Mesothelial cell of epicardium (in vitro differentiated cells): ENCODE results near the gene PRRT1. TPM values are rescaled to one million over a fixed set of nuclear protein-coding genes. Genes with fewer than 3 reads are reported as not detected.
A peak's percentile ranks its signal among the peaks of the same experiment; 100 is the strongest.
"Not testable (repeated sequence)": the region's sequence is repeated elsewhere in the genome, so short reads cannot be mapped to it uniquely, and the experiment has no call there.

Experiments
- DNase-seq, 2 experiments: peaks; one replicate each; pipeline ENCODE4 v3.0.0; 2021; ENCODE audit warnings: low spot score in 2 of 2; ENCODE audit not compliant: unreplicated experiment in 2 of 2
- H3K27ac Mint-ChIP-seq: 2 replicates; pipeline ENCODE4 v1.8.0; 2021; ENCODE audit warnings: mixed read lengths
- H3K27me3 Mint-ChIP-seq: 2 replicates; pipeline ENCODE4 v1.8.0; 2021; ENCODE audit warnings: low read depth, mixed read lengths
- H3K36me3 Mint-ChIP-seq: 2 replicates; pipeline ENCODE4 v1.8.0; 2021; ENCODE audit warnings: mixed read lengths
- H3K4me1 Mint-ChIP-seq: 2 replicates; pipeline ENCODE4 v1.8.0; 2021; ENCODE audit warnings: mixed read lengths
- H3K4me3 Mint-ChIP-seq: 2 replicates; pipeline ENCODE4 v1.8.0; 2021; ENCODE audit warnings: mild to moderate bottlenecking, moderate library complexity, mixed read lengths
- H3K9me3 Mint-ChIP-seq: 2 replicates; pipeline ENCODE4 v1.8.0; 2021; ENCODE audit warnings: mixed read lengths
- total RNA-seq: library from RNA; stranded (reverse); gene quantifications from 3 replicates; pipeline ENCODE4 v1.2.1, GENCODE V29; 2021
- TF ChIP-seq, protein P1 (sequence below): fragments of 200-600 bp; sonication (generic); IDR thresholded peaks from one replicate; pipeline ENCODE4 v1.5.0; 2021; ENCODE audit warnings: antibody characterized with exemption; ENCODE audit not compliant: unreplicated experiment

Gene PRRT1
- total RNA-seq, 1 donor from 2014 or later = 3.0 TPM

DNA sequence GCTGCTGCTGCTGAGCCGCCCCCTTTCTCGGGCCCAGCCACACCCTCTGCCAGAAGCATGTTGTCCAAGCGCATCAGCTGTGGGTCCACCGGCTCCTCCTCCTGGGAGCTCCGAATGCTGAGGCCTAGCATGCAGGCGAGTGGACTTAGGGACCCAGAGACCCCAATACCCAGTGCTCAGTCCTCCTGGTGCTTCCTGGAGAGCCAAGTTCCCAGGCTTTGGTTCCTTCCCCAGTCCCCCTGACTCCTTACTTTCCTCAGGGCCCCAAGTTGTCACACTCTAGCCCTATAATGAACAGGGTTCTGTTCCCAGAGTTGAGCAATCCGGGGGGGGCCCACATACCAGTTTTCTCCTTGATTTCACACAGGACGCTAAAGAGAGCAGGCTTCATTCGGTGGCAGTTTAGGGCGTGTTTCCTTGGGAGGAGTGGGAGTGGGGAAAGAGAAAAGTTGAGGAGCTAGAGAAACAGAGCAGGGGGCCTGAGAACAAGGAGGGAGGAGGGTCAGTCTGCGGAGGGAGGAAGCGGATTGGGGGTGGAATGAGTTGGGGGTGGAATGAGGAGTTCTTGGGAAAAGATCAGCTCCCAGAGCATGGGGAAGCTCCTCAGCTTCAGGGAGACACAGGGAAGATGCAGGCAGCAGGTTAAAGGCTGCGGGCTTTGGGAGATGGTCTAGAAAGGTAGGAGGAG, 36.8 kb upstream of the PRRT1 start:
- peak overlapping the region; percentile 86 for H3K4me3 Mint-ChIP-seq
- H3K9me3 Mint-ChIP-seq = no peaks in the 10 kb centered on the region
- H3K4me1 Mint-ChIP-seq = peaks cover 69% of the 10 kb centered on the region
- H3K36me3 Mint-ChIP-seq = peaks cover 17% of the 10 kb centered on the region
- TF ChIP-seq, protein P1, sequence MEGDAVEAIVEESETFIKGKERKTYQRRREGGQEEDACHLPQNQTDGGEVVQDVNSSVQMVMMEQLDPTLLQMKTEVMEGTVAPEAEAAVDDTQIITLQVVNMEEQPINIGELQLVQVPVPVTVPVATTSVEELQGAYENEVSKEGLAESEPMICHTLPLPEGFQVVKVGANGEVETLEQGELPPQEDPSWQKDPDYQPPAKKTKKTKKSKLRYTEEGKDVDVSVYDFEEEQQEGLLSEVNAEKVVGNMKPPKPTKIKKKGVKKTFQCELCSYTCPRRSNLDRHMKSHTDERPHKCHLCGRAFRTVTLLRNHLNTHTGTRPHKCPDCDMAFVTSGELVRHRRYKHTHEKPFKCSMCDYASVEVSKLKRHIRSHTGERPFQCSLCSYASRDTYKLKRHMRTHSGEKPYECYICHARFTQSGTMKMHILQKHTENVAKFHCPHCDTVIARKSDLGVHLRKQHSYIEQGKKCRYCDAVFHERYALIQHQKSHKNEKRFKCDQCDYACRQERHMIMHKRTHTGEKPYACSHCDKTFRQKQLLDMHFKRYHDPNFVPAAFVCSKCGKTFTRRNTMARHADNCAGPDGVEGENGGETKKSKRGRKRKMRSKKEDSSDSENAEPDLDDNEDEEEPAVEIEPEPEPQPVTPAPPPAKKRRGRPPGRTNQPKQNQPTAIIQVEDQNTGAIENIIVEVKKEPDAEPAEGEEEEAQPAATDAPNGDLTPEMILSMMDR = no peak
- peak overlapping the region; percentile 97 for H3K27ac Mint-ChIP-seq
- no peak for DNase-seq
- H3K27me3 Mint-ChIP-seq = no peaks in the 10 kb centered on the region

DNA sequence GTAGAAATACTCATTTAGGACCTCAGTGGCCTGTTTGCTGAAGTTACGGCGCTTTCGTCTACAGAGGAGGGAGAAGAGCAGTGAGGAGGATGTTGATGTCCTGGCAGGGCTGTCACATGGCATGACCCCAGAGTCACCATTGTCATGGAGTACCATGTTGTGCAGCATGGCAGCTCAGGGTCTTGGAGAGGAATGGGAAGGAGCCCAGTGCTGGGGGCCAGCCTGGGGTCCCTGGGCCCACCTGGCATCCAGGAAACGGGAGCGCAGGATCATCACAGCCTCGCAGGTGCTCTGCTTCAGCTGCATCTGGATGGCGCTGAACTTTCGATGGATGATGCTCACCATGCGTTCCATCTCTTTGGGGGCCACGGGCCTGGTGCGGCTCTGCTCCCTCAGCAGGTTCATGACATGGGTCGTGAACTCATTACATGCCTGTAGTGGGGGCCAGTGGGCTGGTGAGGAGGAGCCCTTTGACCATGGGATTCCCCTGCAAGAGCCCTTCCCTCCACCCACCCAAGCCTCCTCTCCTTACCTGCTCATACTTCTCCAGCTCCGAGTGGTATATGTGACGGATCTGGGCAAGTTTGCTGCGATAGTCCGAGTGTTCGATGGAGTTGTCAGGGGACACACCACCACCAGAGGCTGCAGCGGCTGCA, 36.1 kb upstream of the PRRT1 start:
- H3K4me1 Mint-ChIP-seq = peaks cover 66% of the 10 kb centered on the region
- not testable (repeated sequence) for H3K27me3 Mint-ChIP-seq, H3K9me3 Mint-ChIP-seq, DNase-seq
- peak overlapping the region; percentile 86 for H3K4me3 Mint-ChIP-seq
- H3K36me3 Mint-ChIP-seq = peaks cover 17% of the 10 kb centered on the region
- H3K27ac Mint-ChIP-seq = peak overlapping the region; percentile 97

DNA sequence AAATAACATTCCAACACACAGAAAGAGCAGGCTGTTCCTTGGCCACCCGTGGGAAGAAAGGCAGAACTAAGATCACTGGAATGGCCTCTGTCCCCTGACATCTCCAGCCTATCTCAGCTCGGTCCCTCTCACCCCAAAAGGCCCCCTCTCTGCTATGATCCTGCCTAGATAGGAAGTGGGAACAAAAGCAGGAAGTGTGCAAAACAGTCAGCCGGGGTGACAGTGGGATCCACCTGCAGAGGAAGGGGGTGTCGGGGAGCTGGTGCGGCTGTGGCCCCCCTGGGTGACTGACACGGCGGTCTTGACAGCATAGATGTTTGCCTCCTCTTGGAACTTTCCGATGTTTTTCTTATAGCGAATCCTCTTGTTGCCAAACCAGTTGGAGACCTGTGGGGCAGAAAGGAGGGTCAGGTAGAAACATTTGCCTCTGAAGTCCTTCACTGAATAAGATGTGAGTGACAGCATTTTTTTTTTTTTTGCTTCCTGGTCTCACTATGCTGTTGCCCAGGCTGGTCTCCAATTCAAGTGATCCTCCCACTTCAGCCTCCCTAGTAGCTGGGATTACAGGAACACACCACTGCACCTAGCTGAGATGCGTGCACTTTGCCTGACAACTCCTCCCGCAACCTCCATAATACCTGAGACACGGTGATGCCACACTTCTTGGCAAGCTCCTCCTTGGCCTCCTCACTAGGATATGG, 35.4 kb upstream of the PRRT1 start:
- Mint-ChIP-seq H3K27ac (peak overlapping the region; percentile 93), H3K27me3 (no peaks in the 10 kb centered on the region), H3K4me1 (peaks cover 59% of the 10 kb centered on the region), H3K36me3 (peaks cover 20% of the 10 kb centered on the region), H3K9me3 (no peaks in the 10 kb centered on the region), H3K4me3 (peak overlapping the region; percentile 22)
- DNase-seq = no peak
- TF ChIP-seq, protein P1 = no peak

DNA sequence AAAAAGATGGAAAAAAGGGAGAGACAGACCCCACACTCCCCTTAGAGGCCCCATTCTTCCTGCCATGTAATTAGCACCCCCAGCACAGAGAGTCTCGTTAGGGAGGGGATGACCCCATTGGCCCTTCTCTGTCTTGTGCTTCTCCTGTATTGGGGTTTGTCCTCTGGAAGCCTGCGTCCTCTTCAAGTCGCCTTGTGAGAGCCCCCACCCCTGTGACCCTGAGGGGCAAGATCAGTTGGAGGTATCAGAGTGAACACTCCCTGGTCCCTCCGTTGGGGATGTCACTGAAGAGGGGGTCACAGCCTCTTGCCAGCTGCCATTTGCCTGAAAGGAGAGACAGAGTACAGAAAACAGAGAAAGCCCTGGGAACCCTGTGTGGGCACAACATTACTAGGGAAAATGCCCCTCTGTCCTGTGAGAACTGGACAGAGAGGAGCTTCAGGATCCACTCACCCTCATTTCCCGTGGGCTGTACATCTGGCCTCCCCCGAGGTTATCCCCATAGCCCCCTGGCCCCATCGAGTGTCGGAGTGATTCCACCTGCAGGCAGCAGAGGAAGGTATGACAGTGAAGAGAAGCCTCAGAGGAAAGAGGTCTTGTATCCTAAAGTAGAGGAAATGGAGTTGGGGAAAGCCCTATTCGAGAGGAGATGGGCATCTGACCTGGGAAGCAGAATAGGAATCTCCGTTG, 34.6 kb upstream of the PRRT1 start:
- H3K27ac Mint-ChIP-seq = peak overlapping the region; percentile 93
- H3K36me3 Mint-ChIP-seq = peaks cover 20% of the 10 kb centered on the region
- H3K4me3 Mint-ChIP-seq = peak overlapping the region; percentile 41

DNA sequence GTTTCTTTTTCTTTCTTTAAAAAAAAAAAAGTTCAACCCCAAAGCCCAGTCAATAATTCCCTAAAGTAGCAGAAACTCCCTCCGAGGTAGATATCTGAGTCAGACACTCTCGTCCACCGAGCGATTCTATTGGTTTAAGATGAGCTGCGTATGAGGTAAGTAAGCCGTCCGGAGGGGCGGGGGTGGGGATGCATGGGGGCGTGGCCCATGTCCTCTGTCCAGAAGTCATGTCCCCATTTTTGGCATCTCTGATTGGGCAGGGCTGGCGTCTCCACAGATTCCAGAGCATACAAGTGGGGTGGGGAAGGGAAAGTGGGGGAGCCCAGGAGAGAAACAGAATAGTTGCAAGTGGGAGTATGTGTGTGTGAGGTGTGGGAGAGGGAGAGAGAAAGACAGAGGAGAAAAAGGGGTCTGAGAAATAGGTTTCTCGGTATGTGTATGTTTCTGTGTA, 34.0 kb upstream of the PRRT1 start:
- H3K9me3 Mint-ChIP-seq, H3K27me3 Mint-ChIP-seq, DNase-seq: not testable (repeated sequence)
- peaks cover 21% of the 10 kb centered on the region for H3K36me3 Mint-ChIP-seq
- peak overlapping the region; percentile 93 for H3K27ac Mint-ChIP-seq
- H3K4me3 Mint-ChIP-seq = peak overlapping the region; percentile 41
- H3K4me1 Mint-ChIP-seq = peaks cover 46% of the 10 kb centered on the region

More for the DNA sequence above, 34.6 kb upstream of the PRRT1 start:
- DNase-seq, H3K27me3 Mint-ChIP-seq, H3K9me3 Mint-ChIP-seq: not testable (repeated sequence)
- peaks cover 51% of the 10 kb centered on the region for H3K4me1 Mint-ChIP-seq

DNA sequence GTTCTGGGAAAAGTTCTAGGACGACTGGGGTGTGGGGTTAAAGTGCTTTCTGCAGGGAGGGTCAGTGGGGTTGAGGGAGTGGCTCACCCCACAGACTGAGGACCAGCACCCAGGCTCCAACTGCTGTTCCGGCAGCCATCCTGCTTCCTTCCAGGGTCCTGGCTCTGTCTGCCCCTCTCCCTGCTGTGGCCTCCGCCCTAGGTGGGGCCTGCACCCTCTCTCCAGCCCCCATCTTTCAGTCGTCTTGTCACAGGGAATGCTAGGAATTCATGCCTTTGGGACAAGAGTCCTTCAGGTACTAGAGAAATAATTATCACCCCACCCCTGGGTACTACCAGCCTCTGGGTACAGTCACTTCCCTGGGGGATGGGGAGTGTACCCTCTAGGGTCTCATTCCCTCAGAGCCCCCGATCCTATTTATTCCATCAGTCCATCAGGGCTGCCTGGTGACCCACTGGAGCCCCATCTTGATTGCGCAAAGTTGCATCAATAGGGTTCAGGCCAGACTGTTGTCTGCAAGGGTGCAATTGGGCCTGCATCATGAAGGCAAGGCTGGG, 32.4 kb upstream of the PRRT1 start, which contains the start of gene AGER:
TSS of gene AGER (minus strand) at position 170 of the 557 bp plus-strand sequence. CDS start at position 139, 31 bp downstream.
- Mint-ChIP-seq H3K27me3 (no peaks in the 10 kb centered on the region), H3K4me3 (no peak within 1 kb of the TSS), H3K36me3 (peaks cover 28% of the 10 kb centered on the region), H3K9me3 (no peaks in the 10 kb centered on the region), H3K27ac (peak within 1 kb of the TSS; percentile 73), H3K4me1 (peaks cover 49% of the 10 kb centered on the region)
- TF ChIP-seq, protein P1 = no peak
- DNase-seq = no peak
